ENCODE measurements around the gene SLC25A41.

GRCh38 chr19:6472713-6473112 lies 39.1 kb upstream of the SLC25A41 start:
- TF ChIP-seq POLR2A (IDR thresholded peaks at IDR 0.05), result no peak
- no peak for TF ChIP-seq CTCF (IDR thresholded peaks at IDR 0.05)

Measured in Peyer's patch (tissue), 4 donors.